Right atrium auricular region (tissue), 2 donors: ENCODE measurements around the gene SFXN2. TPM values are rescaled to one million over a fixed set of nuclear protein-coding genes. Genes with fewer than 3 reads are reported as not detected.
"Not testable (repeated sequence)": the region's sequence is repeated elsewhere in the genome, so short reads cannot be mapped to it uniquely, and the experiment has no call there.

Experiments used
- DNase-seq: peaks from one replicate; pipeline ENCODE4 v3.0.0-alpha.2; 2019; ENCODE audit warnings: low spot score
- H3K27ac ChIP-seq, 2 donors: fragments of 200-600 bp; sonication (generic); 1 replicate in 1 of 2; 2 replicates in 1 of 2; pipeline ENCODE4 v1.5.1; 2016 to 2019
- H3K27me3 ChIP-seq, 2 donors: fragments of 200-600 bp; sonication (generic); one replicate each; pipeline versions ENCODE4 v1.5.1 to v1.6.0; 2017 to 2019
- H3K36me3 ChIP-seq: fragments of 200-600 bp; sonication (generic); one replicate; pipeline ENCODE4 v1.5.1; 2016
- H3K4me1 ChIP-seq, 2 donors: fragments of 200-600 bp; sonication (generic); one replicate each; pipeline versions ENCODE4 v1.5.1 to v1.6.0; 2017 to 2019
- H3K4me3 ChIP-seq, 2 donors: fragments of 200-600 bp; sonication (generic); 1 replicate in 1 of 2; 2 replicates in 1 of 2; pipeline ENCODE4 v1.5.1; 2017 to 2019; ENCODE audit warnings: mild to moderate bottlenecking in 1 of 2, moderate library complexity in 1 of 2
- H3K9me3 ChIP-seq, 2 donors: fragments of 200-600 bp; sonication (generic); one replicate each; pipeline ENCODE4 v1.5.1; 2019
- total RNA-seq, 2 donors: library from RNA; depleted of rRNA; stranded (reverse); fragments of >200 nt; gene quantifications; one replicate each; pipeline ENCODE4 v1.1.0, GENCODE V29; 2016
- TF ChIP-seq, protein P1 (sequence below), 2 donors: fragments of 200-600 bp; sonication (generic); IDR thresholded peaks; one replicate each; pipeline ENCODE4 v1.5.1; 2019; ENCODE audit warnings: antibody characterized with exemption in 2 of 2

Gene SFXN2
- total RNA-seq, 2 donors from 2014 or later = 0.59 to 2.7 TPM

DNA sequence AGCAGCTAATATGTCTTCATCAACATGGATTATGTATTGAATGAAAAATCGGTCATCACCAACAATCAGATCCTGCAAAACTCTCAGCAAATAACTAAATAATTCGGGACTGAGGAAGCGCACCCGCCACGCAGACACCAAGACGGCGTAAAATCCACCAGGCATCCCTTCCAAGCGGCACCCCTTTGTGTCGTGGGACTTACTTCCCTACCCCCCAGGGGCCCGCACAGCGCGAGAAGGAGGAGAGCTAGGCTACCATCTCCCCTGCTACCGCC lies 960 bp upstream of the SFXN2 start:
- Histone ChIP-seq H3K27ac (peak overlapping the region; percentile 85 to 88), H3K36me3 (no peaks in the 10 kb centered on the region), H3K4me3 (peak overlapping the region; percentile 79 to 83), H3K27me3 (no peaks in the 10 kb centered on the region), H3K9me3 (no peaks in the 10 kb centered on the region), H3K4me1 (peaks cover 0 to 36% of the 10 kb centered on the region in 2 donors)
- TF ChIP-seq, protein P1, sequence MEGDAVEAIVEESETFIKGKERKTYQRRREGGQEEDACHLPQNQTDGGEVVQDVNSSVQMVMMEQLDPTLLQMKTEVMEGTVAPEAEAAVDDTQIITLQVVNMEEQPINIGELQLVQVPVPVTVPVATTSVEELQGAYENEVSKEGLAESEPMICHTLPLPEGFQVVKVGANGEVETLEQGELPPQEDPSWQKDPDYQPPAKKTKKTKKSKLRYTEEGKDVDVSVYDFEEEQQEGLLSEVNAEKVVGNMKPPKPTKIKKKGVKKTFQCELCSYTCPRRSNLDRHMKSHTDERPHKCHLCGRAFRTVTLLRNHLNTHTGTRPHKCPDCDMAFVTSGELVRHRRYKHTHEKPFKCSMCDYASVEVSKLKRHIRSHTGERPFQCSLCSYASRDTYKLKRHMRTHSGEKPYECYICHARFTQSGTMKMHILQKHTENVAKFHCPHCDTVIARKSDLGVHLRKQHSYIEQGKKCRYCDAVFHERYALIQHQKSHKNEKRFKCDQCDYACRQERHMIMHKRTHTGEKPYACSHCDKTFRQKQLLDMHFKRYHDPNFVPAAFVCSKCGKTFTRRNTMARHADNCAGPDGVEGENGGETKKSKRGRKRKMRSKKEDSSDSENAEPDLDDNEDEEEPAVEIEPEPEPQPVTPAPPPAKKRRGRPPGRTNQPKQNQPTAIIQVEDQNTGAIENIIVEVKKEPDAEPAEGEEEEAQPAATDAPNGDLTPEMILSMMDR (IDR thresholded peaks at IDR 0.05) = no peak
- no peak for DNase-seq

DNA sequence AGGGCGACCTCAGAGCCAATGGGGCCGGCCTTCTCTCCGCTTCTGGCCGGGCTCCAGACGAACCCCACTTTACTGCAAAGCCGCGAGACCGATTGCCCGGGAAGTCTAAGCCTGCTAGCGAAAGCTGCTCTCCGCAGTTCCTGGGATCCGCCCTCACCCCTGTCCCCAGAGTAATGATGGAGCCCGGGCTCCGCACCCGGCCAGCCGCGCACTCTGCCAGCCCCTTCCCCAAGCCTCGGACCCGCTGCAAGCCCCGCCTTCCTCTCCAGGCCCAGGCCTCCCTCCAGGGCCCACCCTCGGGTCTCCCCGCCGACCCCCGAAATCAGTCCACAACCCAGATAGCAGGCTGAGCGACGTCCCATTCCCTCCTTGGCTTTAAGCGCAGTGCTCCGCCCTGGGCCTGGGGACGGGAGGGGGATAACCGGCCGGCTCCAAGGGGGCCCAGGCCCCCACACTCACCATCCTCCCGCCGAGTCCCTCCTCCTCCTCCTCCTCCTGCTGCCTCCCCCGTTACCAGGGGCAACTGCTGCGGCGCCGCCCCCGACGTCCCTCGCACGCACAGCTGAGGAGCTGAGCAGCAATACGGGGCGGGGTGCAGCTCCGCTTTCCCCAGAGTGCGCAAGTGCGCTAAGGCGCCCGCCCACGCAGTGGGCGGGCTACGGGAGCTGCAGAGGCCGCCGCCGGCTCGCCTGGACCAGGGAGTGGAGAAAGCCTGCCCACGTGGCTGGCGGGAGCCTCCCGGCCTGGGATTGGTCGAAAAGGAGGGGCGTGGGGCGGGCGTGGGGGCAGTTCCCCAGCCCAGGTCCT lies 419 bp upstream of the SFXN2 start, which contains the start of gene ARL3:
TSS of gene ARL3 (minus strand) at position 584 of the 807 bp plus-strand sequence. CDS start at position 462, 122 bp downstream.
- Histone ChIP-seq H3K4me1 (peaks cover 0 to 38% of the 10 kb centered on the region in 2 donors), H3K4me3 (peak within 1 kb of the TSS; percentile 79 to 83), H3K36me3 (no peaks in the 10 kb centered on the region), H3K27me3 (no peaks in the 10 kb centered on the region), H3K27ac (peak within 1 kb of the TSS; percentile 85 to 88), H3K9me3 (no peaks in the 10 kb centered on the region)
- TF ChIP-seq, protein P1 (IDR thresholded peaks at IDR 0.05) = peak in 1 of 2 donors; percentile 52
- DNase-seq = peak; percentile 97

DNA sequence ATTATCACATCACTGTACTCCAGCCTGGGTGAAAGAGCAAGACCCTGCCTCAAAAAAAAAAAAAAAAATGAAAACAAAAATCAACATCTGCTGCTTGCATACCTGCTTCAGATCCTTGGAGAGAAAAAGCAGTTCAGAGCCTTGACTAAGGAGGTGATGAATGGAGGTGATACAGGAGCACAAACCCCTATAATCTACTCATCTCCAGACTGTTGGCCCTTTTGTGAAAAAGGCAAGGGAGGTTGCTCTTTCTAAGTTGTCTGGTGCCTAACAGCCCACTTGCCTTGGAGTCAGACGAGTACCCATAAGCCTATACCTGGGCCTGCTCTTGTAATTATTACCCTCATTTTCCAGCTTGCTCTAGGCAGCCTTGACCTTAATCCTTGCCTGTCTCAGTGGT lies 1.4 kb downstream of the SFXN2 start:
- Histone ChIP-seq H3K36me3 (no peaks in the 10 kb centered on the region), H3K4me3 (no peak overlapping the region), H3K4me1 (peaks cover 0 to 29% of the 10 kb centered on the region in 2 donors), H3K9me3 (no peaks in the 10 kb centered on the region), H3K27ac (no peak overlapping the region), H3K27me3 (no peaks in the 10 kb centered on the region)
- peak; percentile 2 for DNase-seq
- TF ChIP-seq, protein P1 (IDR thresholded peaks at IDR 0.05) = no peak

DNA sequence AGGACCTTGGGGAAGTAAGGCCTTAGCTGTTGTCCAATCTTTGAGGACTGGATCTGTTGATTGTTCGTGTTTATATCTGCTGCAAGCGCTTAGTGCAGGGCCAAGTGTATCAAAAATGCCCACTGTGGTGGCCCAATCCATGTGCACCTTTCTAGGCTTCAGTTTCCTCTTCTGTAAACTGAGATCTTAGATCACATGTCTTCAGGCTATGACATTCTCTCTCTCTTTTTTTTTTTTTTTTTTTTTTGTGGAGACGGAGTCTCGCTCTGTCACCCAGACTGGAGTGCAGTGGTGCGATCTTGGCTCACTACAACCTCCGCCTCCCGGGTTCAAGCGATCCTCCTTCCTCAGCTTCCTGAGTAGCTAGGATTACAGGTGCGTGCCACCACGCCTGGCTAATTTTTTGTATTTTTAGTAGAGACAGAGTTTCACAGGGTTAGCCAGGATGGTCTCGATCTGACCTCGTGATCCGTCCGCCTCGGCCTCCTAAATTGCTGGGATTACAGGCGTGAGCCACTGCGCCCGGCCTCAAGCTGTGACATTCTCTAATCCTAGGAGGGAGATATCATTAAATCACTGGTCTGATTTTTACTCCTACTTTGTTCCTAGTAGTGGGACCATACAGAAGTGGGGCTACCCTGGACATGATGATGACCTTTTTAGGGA lies 2.6 kb downstream of the SFXN2 start:
- H3K4me1 ChIP-seq = peaks cover 0 to 29% of the 10 kb centered on the region in 2 donors
- H3K9me3 ChIP-seq, DNase-seq, H3K4me3 ChIP-seq, H3K27me3 ChIP-seq, H3K36me3 ChIP-seq, H3K27ac ChIP-seq: not testable (repeated sequence)

DNA sequence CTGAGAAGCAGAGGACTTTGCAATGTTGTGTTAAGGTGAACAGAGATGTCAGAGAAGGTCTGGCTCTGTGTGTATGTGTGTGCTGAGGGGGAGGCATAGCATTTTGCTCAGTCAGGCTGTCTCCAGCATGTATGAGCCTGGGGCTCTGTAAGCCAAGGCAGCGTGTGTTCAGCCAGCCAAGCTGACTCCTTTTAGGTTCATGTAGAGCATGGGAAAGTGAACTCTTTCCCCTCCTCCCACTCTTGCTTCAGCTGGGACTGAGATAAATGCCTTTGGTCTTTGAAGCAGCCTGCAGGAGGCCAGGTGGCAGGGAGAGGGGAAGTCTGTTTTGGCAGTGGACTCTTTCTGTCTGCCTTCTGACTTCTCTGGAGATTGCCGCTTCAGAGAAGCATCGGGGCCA lies 3.8 kb downstream of the SFXN2 start:
- Histone ChIP-seq H3K27me3 (no peaks in the 10 kb centered on the region), H3K4me3 (no peak overlapping the region), H3K36me3 (no peaks in the 10 kb centered on the region), H3K27ac (peak overlapping the region; percentile 16 to 40), H3K4me1 (peaks cover 0 to 22% of the 10 kb centered on the region in 2 donors), H3K9me3 (no peaks in the 10 kb centered on the region)
- TF ChIP-seq, protein P1 (IDR thresholded peaks at IDR 0.05) = no peak
- no peak for DNase-seq

DNA sequence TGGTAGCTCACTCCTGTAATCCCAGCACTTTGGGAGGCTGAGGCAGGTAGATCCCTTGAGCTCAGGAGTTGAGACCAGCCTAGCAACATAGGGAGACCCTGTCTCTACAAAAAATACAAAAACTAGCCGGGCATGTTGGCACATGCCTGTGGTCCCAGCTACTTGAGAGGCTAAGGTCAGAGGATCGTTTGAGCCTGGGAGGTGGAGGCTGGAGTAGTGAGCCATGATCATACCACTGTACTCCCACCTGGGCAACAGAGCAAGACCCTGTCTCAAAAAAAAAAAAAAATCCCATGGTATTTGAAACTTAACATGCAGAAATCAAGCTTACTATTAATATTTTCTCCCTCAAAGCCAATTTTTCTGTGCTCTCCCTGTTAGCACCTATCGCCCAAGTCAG lies 5.9 kb downstream of the SFXN2 start:
- H3K36me3 ChIP-seq = no peaks in the 10 kb centered on the region
- H3K27me3 ChIP-seq = no peaks in the 10 kb centered on the region
- no peak overlapping the region for H3K4me3 ChIP-seq
- H3K27ac ChIP-seq = no peak overlapping the region
- TF ChIP-seq, protein P1 (IDR thresholded peaks at IDR 0.05) = no peak
- peaks cover 0 to 12% of the 10 kb centered on the region in 2 donors for H3K4me1 ChIP-seq
- no peak for DNase-seq
- H3K9me3 ChIP-seq = no peaks in the 10 kb centered on the region
